Thyroid gland (tissue), 4 donors: Measurements from ENCODE around the gene EP400. TPM values are rescaled to one million over a fixed set of nuclear protein-coding genes. Genes with fewer than 3 reads are reported as not detected.

Source experiments
- DNase-seq, 2 donors: peaks; one replicate each; pipeline ENCODE4 v3.0.0-alpha.2; 2019
- H3K27ac ChIP-seq, 3 donors: fragments of 200-600 bp; sonication (generic); 1 replicate in 2 of 3; 2 replicates in 1 of 3; pipeline ENCODE4 v1.5.1; 2016 to 2019; ENCODE audit warnings: mild to moderate bottlenecking in 1 of 3, moderate library complexity in 1 of 3
- H3K27me3 ChIP-seq: fragments of 200-600 bp; sonication (generic); one replicate; pipeline ENCODE4 v1.5.1; 2019
- H3K36me3 ChIP-seq, 2 donors: fragments of 200-600 bp; sonication (generic); one replicate each; pipeline ENCODE4 v1.5.1; 2016 to 2019
- H3K4me1 ChIP-seq, 2 donors: fragments of 200-600 bp; sonication (generic); one replicate each; pipeline ENCODE4 v1.5.1; 2017 to 2019
- H3K4me3 ChIP-seq, 3 donors: fragments of 200-600 bp; sonication (generic); replicated peaks in 1 of 3; 1 replicate in 2 of 3; 2 replicates in 1 of 3; pipeline ENCODE4 v1.5.1; 2016; ENCODE audit warnings: mild to moderate bottlenecking in 1 of 3
- H3K9me3 ChIP-seq: fragments of 200-600 bp; sonication (generic); one replicate; pipeline ENCODE4 v1.5.1; 2017
- POLR2A ChIP-seq, 2 donors: fragments of 450-650 bp; IDR thresholded peaks; one replicate each; pipeline ENCODE4 v1.6.1; 2017; ENCODE audit warnings: antibody characterized with exemption in 2 of 2, mild to moderate bottlenecking in 2 of 2, moderate library complexity in 1 of 2
- WGBS, 2 donors: methylation state at CpG; one replicate each; pipeline ENCODE4 v1.1.5; 2017; 5-methylcytosine and 5-hydroxymethylcytosine counted together
- intact Hi-C: fragments of 100-400 bp; cut with DNase I; formaldehyde crosslinking; loops from one replicate; pipeline ENCODE4 v1.15.1; 2023
- total RNA-seq, 4 donors: library from RNA; depleted of rRNA; stranded (reverse); fragments of >200 nt; gene quantifications; one replicate each; pipeline ENCODE4 v1.2.3, GENCODE V29; 2016
- TF ChIP-seq, protein P1 (sequence below), 6 experiments: fragments of 200-600 bp in 3 of 6; fragments of 450-650 bp in 3 of 6; sonication (generic) in 3 of 6; IDR thresholded peaks; one replicate each; pipeline ENCODE4 v1.5.1; 2016 to 2019; ENCODE audit warnings: antibody characterized with exemption in 6 of 6, mild to moderate bottlenecking in 2 of 6, inconsistent platforms in 1 of 6, moderate library complexity in 1 of 6

EP400 gene
- total RNA-seq, 4 donors from 2014 or later, result 22.1 to 51.8 (median 25.4) TPM

DNA sequence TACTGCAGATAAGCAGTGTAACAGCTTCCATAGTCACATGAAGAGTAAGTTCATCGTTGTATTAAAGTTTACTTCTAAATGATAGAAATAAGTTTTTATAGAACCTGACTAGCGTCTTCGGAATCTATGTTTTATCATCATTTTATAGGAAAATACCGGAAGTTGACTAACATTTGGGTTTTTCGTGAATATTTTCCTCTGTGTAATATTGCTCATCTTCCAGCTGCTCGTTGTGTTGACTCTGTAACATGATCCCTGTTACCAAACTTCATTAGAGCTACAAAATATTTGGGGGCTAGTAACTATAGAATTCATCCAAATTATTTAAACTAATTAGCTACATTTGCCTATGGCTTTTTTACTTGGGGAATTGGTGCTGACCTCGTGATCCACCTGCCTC is 157.2 kb downstream of the EP400 start:
- WGBS, 2 donors, result 96 to 98% methylated on average over 7 of the region's 7 CpGs
- Histone ChIP-seq H3K4me1 (peaks cover 0 to 10% of the 10 kb centered on the region in 2 donors), H3K27ac (no peak overlapping the region), H3K9me3 (no peaks in the 10 kb centered on the region), H3K27me3 (no peaks in the 10 kb centered on the region), H3K36me3 (peaks cover 8 to 21% of the 10 kb centered on the region in 2 donors), H3K4me3 (no peak overlapping the region)
- TF ChIP-seq, protein P1, sequence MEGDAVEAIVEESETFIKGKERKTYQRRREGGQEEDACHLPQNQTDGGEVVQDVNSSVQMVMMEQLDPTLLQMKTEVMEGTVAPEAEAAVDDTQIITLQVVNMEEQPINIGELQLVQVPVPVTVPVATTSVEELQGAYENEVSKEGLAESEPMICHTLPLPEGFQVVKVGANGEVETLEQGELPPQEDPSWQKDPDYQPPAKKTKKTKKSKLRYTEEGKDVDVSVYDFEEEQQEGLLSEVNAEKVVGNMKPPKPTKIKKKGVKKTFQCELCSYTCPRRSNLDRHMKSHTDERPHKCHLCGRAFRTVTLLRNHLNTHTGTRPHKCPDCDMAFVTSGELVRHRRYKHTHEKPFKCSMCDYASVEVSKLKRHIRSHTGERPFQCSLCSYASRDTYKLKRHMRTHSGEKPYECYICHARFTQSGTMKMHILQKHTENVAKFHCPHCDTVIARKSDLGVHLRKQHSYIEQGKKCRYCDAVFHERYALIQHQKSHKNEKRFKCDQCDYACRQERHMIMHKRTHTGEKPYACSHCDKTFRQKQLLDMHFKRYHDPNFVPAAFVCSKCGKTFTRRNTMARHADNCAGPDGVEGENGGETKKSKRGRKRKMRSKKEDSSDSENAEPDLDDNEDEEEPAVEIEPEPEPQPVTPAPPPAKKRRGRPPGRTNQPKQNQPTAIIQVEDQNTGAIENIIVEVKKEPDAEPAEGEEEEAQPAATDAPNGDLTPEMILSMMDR (IDR thresholded peaks at IDR 0.05), result no peak
- TF ChIP-seq POLR2A (IDR thresholded peaks at IDR 0.05), result no peak
- no peak for DNase-seq
- intact Hi-C loops, result no loop called here

DNA sequence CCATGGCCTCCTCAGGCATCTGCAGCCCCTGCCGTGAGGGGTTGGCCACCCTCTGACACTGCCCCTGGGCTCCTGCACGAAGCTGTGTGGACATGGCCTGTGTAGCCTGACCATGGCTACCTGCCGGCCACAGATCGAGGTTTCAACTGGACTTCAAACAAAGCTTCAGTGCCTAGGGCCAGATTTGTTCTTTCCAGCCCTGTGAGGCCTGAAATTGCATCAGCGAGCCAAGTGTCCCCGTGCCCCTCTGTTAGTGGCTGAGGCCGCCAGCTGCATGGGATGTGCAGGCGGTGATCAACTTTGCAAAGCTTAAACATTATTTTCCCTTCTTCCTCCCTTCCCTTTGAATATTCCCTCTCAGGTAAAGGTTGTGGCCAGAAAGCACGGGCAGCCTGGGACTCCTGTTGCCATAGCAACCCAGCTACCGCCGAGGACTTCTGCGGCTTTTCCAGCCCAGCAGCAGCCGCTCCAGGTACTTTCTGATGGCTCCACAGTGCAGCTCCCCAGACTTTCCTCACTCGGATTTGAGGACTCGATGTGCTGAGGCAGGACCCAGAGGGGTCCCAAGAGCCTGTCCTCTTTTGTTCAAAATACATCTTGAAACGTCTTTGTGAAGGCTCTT is 158.6 kb downstream of the EP400 start:
- 79 to 83% methylated on average over 16 of the region's 16 CpGs for WGBS, 2 donors
- H3K9me3 ChIP-seq, result no peaks in the 10 kb centered on the region

GRCh38 chr12:132109741-132110140 is 160.0 kb downstream of the EP400 start:
- Histone ChIP-seq H3K27ac (no peak overlapping the region), H3K4me3 (no peak overlapping the region), H3K9me3 (no peaks in the 10 kb centered on the region), H3K36me3 (peaks cover 12 to 34% of the 10 kb centered on the region in 2 donors), H3K4me1 (no peaks in the 10 kb centered on the region), H3K27me3 (no peaks in the 10 kb centered on the region)
- no peak for DNase-seq
- TF ChIP-seq, protein P1 (IDR thresholded peaks at IDR 0.05), result no peak
- 92 to 93% methylated on average over 8 of the region's 8 CpGs for WGBS, 2 donors
- intact Hi-C loops, result no loop called here

More for the DNA sequence above, 158.6 kb downstream of the EP400 start:
- no peak overlapping the region for H3K27ac ChIP-seq
- DNase-seq, result no peak
- peaks cover 8 to 25% of the 10 kb centered on the region in 2 donors for H3K36me3 ChIP-seq
- intact Hi-C loops, result no loop called here
- TF ChIP-seq, protein P1 (IDR thresholded peaks at IDR 0.05), result no peak
- TF ChIP-seq POLR2A (IDR thresholded peaks at IDR 0.05), result no peak
- no peak overlapping the region for H3K4me3 ChIP-seq
- H3K27me3 ChIP-seq, result no peaks in the 10 kb centered on the region
- peaks cover 0 to 3% of the 10 kb centered on the region in 2 donors for H3K4me1 ChIP-seq

GRCh38 chr12:132110677-132111076 is 160.9 kb downstream of the EP400 start:
- Histone ChIP-seq H3K4me1 (no peaks in the 10 kb centered on the region), H3K27me3 (no peaks in the 10 kb centered on the region), H3K36me3 (peaks cover 17 to 43% of the 10 kb centered on the region in 2 donors), H3K9me3 (no peaks in the 10 kb centered on the region), H3K27ac (no peak overlapping the region), H3K4me3 (no peak overlapping the region)
- TF ChIP-seq, protein P1 (IDR thresholded peaks at IDR 0.05), result no peak
- TF ChIP-seq POLR2A (IDR thresholded peaks at IDR 0.05), result no peak
- 64 to 96% methylated on average over 3 of the region's 3 CpGs for WGBS, 2 donors
- intact Hi-C loops, result no loop called here
- no peak for DNase-seq

GRCh38 chr12:132111654-132112304 is 162.0 kb downstream of the EP400 start:
- Histone ChIP-seq H3K4me3 (no peak overlapping the region), H3K27me3 (no peaks in the 10 kb centered on the region), H3K36me3 (peaks cover 17 to 47% of the 10 kb centered on the region in 2 donors), H3K4me1 (no peaks in the 10 kb centered on the region), H3K9me3 (no peaks in the 10 kb centered on the region), H3K27ac (no peak overlapping the region)
- DNase-seq, result no peak
- intact Hi-C loops, result no loop called here
- 90 to 91% methylated on average over 19 of the region's 19 CpGs for WGBS, 2 donors
- no peak for TF ChIP-seq POLR2A (IDR thresholded peaks at IDR 0.05)
- TF ChIP-seq, protein P1 (IDR thresholded peaks at IDR 0.05), result no peak
